ACHN (cell line): Measurements from ENCODE around the gene TEX22.
A peak's percentile ranks its signal among the peaks of the same experiment; 100 is the strongest.
"Not testable (repeated sequence)": the region's sequence is repeated elsewhere in the genome, so short reads cannot be mapped to it uniquely, and the experiment has no call there.

Experiments
- DNase-seq: peaks from one replicate; pipeline ENCODE4 v3.0.0-alpha.2; 2015
- in situ Hi-C: cut with HindIII; loops from 2 replicates; pipeline ENCODE4 v1.10.0; 2017; ENCODE audit warnings: low sequenced_read_pairs, low pct_ligation_motif_present, low pct_unique_long_range_greater_than_20kb

Gene TEX22, protein sequence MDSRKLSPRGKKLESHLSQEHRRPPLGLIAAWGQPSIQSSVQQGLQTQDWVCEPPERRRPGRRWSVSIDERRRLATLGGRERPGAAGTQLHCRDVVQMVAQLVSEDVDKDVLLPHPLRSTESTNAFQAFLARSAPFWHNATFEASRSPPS

GRCh38 chr14:105398044-105398725, at the start of gene TEX22:
TEX22 (plus strand) TSS chr14:105398538; CDS start chr14:105399341, 803 bp downstream.
- in situ Hi-C loops = no loop called here

DNA sequence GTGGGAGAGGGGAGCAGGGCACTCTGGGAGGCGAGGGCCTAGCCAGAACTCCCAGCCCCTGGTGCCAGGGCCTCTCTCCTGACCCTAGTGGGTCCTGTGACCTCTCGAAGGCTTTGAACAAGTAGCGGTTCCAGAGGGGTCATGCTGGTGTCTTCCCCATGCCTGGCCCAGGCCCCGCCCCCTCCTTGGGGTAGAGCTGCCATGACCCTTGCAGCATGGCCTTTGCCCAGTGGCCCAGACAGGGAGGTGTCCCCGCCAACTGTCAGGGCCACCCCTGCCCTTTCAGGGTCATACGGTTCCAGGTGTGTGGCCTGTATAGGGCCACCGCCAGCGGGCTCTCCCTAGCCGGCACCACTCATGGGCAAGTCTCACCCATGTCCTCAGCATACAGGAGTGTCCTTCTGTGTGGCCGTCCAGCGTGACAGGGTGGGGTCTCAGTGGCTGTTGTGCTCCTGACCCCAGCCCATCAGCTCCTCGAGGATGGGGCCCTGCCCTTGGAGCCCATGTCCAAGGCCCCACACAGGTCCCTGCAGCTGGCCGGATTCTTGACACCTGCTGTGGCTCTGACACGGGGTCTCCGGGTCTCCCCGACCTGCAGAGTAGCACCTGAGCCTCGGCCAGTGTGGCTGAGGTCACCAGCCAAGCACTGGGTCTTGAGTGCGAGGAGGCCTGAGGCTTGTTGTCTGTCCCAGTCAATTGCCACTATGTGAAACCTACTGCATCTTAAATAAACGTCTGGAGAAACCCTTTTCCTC, 49.2 kb upstream of the TEX22 start:
- DNase-seq = no peak
- in situ Hi-C loops = no loop called here

More at GRCh38 chr14:105398044-105398725, at the start of gene TEX22:
- peak; percentile 70 for DNase-seq

- in situ Hi-C loops = no loop called here
- DNase-seq = no peak
Measured at GRCh38 chr14:105349992-105350391, 48.3 kb upstream of the TEX22 start.

- in situ Hi-C loops = no loop called here
Measured at GRCh38 chr14:105350450-105351244, 47.7 kb upstream of the TEX22 start.

DNA sequence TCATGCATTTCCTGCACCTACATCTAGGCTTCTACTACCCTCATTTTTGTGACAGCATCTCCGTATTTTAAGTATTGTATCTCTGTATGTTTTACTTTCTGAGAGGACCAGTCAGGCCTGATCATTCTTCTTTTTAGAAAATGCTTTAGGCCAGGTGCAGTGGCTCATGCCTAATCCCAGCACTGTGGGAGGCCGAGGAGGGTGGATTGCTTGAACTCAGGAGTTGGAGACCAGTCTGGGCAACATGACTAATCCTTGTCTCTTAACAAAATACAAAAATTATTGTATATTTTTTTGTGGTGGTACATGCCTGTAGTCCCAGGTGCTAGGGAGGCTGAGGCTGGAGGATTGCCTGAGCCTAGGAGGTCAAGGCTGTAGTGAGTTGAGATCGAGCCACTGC, 46.9 kb upstream of the TEX22 start:
- in situ Hi-C loops = no loop called here
- DNase-seq = no peak

More at GRCh38 chr14:105350450-105351244, 47.7 kb upstream of the TEX22 start:
- DNase-seq = no peak

DNA sequence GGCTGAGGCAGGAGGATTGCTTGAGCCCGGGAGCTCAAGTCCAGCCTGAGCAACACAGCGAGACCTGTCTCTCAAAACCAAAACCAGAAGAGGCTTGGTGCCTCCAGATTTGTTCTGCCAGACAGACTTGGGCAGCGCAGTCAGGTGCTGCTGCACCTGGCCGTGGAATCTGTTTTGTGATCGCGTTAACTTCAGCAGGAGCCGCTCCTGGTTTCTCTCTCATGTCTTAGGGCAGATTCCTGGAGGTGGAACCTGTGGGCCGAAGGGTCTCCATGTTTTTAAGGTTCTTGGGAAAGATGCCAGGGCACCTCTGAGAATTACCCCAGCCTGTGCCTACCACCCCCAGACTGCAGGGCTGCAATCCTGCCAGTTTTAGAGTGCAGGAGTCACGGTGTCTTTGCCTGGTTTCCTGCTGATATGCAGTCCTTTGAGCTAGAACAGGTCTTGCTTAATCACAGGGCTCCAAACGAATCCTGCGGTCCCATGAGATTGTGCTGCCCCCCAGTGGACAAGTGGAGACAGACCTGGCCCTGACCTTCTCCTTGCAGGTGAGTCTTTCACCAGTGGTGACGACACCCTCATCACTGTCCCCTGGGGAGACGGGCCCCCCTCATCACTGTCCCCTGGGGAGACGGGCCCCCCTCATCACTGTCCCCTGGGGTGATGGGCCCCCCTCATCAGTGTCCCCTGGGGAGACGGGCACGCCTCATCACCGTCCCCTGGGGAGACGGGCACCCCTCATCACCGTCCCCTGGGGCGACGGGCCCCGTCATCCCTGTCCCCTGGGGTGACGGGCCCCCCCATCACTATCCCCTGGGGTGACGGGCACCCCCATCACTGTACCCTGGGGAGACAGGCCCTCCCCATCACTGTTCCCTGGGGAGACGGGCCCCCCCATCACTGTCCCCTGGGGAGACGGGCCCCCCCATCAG, 46.2 kb upstream of the TEX22 start:
- DNase-seq = peak; percentile 80
- in situ Hi-C loops = no loop called here

- in situ Hi-C loops = no loop called here
- no peak for DNase-seq
Measured at GRCh38 chr14:105353136-105353535, 45.2 kb upstream of the TEX22 start.

DNA sequence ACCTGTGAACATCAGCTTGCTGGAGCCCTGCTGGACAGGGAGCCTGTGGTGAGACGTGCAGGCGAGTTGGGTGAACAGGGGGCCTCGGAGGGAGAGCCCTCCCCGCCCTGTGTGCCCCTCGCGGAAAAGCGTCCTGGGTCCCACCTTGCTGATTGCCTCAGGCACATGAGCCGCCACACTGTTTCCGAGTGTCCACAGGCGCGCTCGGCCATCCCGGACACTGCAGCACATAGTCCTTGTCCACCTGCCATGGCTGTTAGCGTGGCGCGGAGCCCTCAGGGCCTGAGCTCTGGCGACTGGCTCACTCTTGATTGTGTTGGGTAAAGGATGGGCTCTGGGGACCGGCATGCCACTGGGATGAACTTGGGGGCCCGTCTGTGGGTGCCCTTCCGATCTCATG, 43.8 kb upstream of the TEX22 start:
- in situ Hi-C loops = no loop called here
- no peak for DNase-seq

- no peak for DNase-seq
- in situ Hi-C loops = no loop called here
Measured at GRCh38 chr14:105355049-105355575, 43.2 kb upstream of the TEX22 start.

- in situ Hi-C loops = no loop called here
- no peak for DNase-seq
Measured at GRCh38 chr14:105355850-105356604, 42.3 kb upstream of the TEX22 start.

DNA sequence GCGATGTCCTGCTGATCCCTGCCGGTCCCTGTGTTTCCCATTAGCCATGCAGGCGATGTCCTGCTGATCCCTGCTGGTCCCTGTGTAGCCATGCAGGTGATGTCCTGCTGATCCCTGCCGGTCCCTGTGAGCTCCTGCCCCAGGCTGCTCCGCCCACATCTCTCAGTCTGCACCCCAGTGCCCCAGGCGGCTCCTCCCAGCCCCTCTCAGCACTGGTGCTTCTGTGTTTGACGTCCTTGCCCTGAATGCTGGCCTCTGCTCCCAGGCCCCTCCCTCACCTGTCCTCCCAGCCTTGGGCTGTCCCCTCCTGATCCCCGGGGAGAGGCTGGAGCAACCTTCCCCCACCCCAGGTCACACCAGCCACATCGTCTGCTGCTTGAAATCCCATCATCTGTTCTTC, 41.4 kb upstream of the TEX22 start:
- in situ Hi-C loops = no loop called here
- DNase-seq = no peak

GRCh38 chr14:105357626-105358025, 40.7 kb upstream of the TEX22 start:
- in situ Hi-C loops = no loop called here

DNA sequence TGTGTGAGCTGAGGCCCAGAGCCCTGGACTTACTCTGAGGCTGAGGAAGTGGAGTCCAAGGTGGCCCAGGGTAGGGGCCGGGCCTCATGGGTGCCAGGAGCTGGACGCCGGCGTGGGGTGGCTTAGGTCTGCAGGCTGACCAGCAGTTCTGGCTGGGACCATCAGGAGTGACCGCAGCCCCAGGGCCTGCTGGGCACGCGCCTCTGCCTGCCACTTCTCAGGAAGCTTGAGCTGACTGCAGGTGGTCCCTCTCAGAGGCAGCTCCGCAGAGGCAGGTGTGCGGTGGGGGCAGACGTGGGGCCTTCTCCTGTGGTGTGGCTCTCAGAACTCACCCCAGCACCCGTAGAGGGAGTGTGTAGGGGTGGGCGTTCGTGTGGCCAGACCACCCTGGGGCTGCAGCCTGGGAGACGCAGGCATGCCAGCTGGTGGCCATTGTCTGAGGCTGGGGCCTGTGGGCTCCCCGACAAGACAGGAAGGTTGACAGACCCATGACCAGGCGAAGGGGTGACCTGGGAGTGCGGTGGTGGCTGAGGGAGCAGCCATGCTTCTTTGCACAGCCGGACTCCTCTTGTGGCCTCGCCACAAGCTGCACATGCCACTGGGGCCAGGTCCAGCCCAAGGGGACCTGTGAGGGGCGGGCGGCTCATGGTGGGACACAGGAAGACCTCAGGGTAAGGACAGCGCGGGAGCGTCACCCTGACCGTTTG, 40.0 kb upstream of the TEX22 start:
- in situ Hi-C loops = no loop called here
- no peak for DNase-seq

More at GRCh38 chr14:105357626-105358025, 40.7 kb upstream of the TEX22 start:
- no peak for DNase-seq

DNA sequence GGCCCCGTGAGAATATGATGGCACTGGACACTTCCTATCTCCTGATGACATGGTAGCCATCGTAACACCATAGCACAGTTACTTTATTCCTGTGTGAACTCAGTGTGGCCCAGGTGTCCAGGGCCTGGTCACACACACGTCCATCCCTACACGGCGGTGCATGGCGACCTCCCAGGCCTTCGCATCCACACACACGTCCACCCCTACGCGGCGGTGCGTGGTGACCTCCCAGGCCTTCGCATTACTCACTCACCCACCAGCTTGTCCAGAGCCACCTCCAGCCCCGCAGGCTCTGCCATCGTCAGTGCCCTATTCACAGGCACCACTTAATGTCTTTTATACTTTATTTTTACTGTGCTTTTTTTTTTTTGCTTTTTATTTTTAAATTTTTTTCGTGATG, 39.4 kb upstream of the TEX22 start:
- no peak for DNase-seq
- in situ Hi-C loops = no loop called here

GRCh38 chr14:105361412-105361811, 36.9 kb upstream of the TEX22 start:
- in situ Hi-C loops, DNase-seq: not testable (repeated sequence)

GRCh38 chr14:105363847-105364708, 34.3 kb upstream of the TEX22 start:
- in situ Hi-C loops = no loop called here
- DNase-seq = peak; percentile 19
